ENCODE measurements around the gene TRIM6. TPM values are rescaled to one million over a fixed set of nuclear protein-coding genes. Genes with fewer than 3 reads are reported as not detected.

The TRIM6 gene
- total and polyA plus RNA-seq, 2 experiments from 2014 or later = 26.4 to 49.0 TPM

- ATAC-seq = no peak
- H3K27me3 Mint-ChIP-seq (ENCODE audit: insufficient read depth, low read depth, poor library complexity) = no peaks in the 10 kb centered on the region
- Histone ChIP-seq H3K36me3 (ENCODE audit: insufficient read depth) (no peaks in the 10 kb centered on the region), H4K20me1 (replicated peaks; ENCODE audit: insufficient read depth) (no peaks in the 10 kb centered on the region), H3K9me2 (ENCODE audit: insufficient read depth) (peaks cover 3% of the 10 kb centered on the region; the same call in 1 of the 2 replicates), H3K79me2 (replicated peaks; ENCODE audit: insufficient read depth) (no peaks in the 10 kb centered on the region), H3K4me2 (no peak within 1 kb of the TSS), H3K4me1 (ENCODE audit: insufficient read depth) (no peaks in the 10 kb centered on the region), H3K27ac (ENCODE audit: low read depth) (no peak within 1 kb of the TSS), H2AFZ (no peak within 1 kb of the TSS), H3K4me3 (no peak within 1 kb of the TSS), H3F3A (replicated peaks; ENCODE audit: low read depth) (no peaks in the 10 kb centered on the region), H3K27me3 (ENCODE audit: insufficient read depth) (no peaks in the 10 kb centered on the region)
- no peak for DNase-seq (ENCODE audit: low spot score)
- H3K4me1 Mint-ChIP-seq = no peaks in the 10 kb centered on the region
- no peak within 1 kb of the TSS for H3K4me3 Mint-ChIP-seq
- H3K9me3 Mint-ChIP-seq = no peaks in the 10 kb centered on the region; the same call in 2 of the 3 replicates
- H3K36me3 Mint-ChIP-seq (ENCODE audit: low read depth) = no peaks in the 10 kb centered on the region; the same call in 2 of the 3 replicates
- no peak for TF ChIP-seq JUNB (IDR thresholded peaks at IDR 0.05; ENCODE audit: unreplicated experiment)
- TF ChIP-seq ZNF114 (CRISPR knock-in tag; IDR thresholded peaks at IDR 0.05) = no peak
- TF ChIP-seq, protein P1, sequence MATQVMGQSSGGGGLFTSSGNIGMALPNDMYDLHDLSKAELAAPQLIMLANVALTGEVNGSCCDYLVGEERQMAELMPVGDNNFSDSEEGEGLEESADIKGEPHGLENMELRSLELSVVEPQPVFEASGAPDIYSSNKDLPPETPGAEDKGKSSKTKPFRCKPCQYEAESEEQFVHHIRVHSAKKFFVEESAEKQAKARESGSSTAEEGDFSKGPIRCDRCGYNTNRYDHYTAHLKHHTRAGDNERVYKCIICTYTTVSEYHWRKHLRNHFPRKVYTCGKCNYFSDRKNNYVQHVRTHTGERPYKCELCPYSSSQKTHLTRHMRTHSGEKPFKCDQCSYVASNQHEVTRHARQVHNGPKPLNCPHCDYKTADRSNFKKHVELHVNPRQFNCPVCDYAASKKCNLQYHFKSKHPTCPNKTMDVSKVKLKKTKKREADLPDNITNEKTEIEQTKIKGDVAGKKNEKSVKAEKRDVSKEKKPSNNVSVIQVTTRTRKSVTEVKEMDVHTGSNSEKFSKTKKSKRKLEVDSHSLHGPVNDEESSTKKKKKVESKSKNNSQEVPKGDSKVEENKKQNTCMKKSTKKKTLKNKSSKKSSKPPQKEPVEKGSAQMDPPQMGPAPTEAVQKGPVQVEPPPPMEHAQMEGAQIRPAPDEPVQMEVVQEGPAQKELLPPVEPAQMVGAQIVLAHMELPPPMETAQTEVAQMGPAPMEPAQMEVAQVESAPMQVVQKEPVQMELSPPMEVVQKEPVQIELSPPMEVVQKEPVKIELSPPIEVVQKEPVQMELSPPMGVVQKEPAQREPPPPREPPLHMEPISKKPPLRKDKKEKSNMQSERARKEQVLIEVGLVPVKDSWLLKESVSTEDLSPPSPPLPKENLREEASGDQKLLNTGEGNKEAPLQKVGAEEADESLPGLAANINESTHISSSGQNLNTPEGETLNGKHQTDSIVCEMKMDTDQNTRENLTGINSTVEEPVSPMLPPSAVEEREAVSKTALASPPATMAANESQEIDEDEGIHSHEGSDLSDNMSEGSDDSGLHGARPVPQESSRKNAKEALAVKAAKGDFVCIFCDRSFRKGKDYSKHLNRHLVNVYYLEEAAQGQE (IDR thresholded peaks at IDR 0.05; ENCODE audit: unreplicated experiment) = no peak
- TF ChIP-seq POLR2AphosphoS5 (IDR thresholded peaks at IDR 0.05; ENCODE audit: low read depth) = no peak
- TF ChIP-seq STAT1 (IDR thresholded peaks at IDR 0.05; ENCODE audit: unreplicated experiment) = no peak
- H3K27ac Mint-ChIP-seq = no peak within 1 kb of the TSS
Observed at GRCh38 chr11:5580577-5580976, 15.9 kb upstream of the TRIM6 start, which contains the start of gene OR52B6. Gene OR52B6 (plus strand): TSS chr11:5580877. CDS start chr11:5580877, 0 bp downstream.

DNA sequence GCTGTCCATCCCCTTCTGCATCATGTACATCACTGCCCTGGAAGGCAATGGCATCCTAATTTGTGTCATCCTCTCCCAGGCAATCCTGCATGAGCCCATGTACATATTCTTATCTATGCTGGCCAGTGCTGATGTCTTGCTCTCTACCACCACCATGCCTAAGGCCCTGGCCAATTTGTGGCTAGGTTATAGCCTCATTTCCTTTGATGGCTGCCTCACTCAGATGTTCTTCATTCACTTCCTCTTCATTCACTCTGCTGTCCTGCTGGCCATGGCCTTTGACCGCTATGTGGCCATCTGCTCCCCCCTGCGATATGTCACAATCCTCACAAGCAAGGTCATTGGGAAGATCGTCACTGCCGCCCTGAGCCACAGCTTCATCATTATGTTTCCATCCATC, 15.4 kb upstream of the TRIM6 start:
- no peak overlapping the region for H2AFZ ChIP-seq
- no peaks in the 10 kb centered on the region for H3K4me1 ChIP-seq (ENCODE audit: insufficient read depth)
- H4K20me1 ChIP-seq (replicated peaks; ENCODE audit: insufficient read depth) = no peaks in the 10 kb centered on the region
- no peak for ATAC-seq
- no peak overlapping the region for H3K27ac ChIP-seq (ENCODE audit: low read depth)
- Mint-ChIP-seq H3K27ac (no peak overlapping the region), H3K4me3 (no peak overlapping the region), H3K9me3 (no peaks in the 10 kb centered on the region; the same call in 2 of the 3 replicates), H3K36me3 (ENCODE audit: low read depth) (no peaks in the 10 kb centered on the region; the same call in 2 of the 3 replicates), H3K4me1 (no peaks in the 10 kb centered on the region), H3K27me3 (ENCODE audit: insufficient read depth, low read depth, poor library complexity) (no peaks in the 10 kb centered on the region)
- peaks cover 3% of the 10 kb centered on the region; the same call in 1 of the 2 replicates for H3K9me2 ChIP-seq (ENCODE audit: insufficient read depth)
- DNase-seq (ENCODE audit: low spot score) = no peak
- H3F3A ChIP-seq (replicated peaks; ENCODE audit: low read depth) = no peaks in the 10 kb centered on the region
- H3K36me3 ChIP-seq (ENCODE audit: insufficient read depth) = no peaks in the 10 kb centered on the region
- no peak overlapping the region for H3K4me3 ChIP-seq
- no peaks in the 10 kb centered on the region for H3K79me2 ChIP-seq (replicated peaks; ENCODE audit: insufficient read depth)
- no peak overlapping the region for H3K4me2 ChIP-seq
- no peaks in the 10 kb centered on the region for H3K27me3 ChIP-seq (ENCODE audit: insufficient read depth)
- no peak for TF ChIP-seq JUNB (IDR thresholded peaks at IDR 0.05; ENCODE audit: unreplicated experiment)
- no peak for TF ChIP-seq CTCF (conservative IDR thresholded peaks at IDR 0.05; ENCODE audit: low read depth in 2 of 2)
- no peak for TF ChIP-seq ZNF331 (CRISPR knock-in tag; IDR thresholded peaks at IDR 0.05; ENCODE audit: low read depth)
- no peak for TF ChIP-seq ZNF462 (CRISPR knock-in tag; IDR thresholded peaks at IDR 0.05)
- TF ChIP-seq ZNF114 (CRISPR knock-in tag; IDR thresholded peaks at IDR 0.05) = no peak
- no peak for TF ChIP-seq EZH2phosphoT487 (IDR thresholded peaks at IDR 0.05; ENCODE audit: unreplicated experiment)
